Heart left ventricle (tissue), 13 donors: ENCODE results near the gene RSPO4.

Experiments used
- CTCF ChIP-seq, 12 donors: fragments of 200-600 bp; sonication (generic) in 4 of 12; IDR thresholded peaks; one replicate each; pipeline versions ENCODE4 v1.5.0 to v1.8.0; 2018 to 2022; ENCODE audit warnings: antibody characterized with exemption in 12 of 12, mild to moderate bottlenecking in 5 of 12
- POLR2A ChIP-seq, 2 donors: fragments of 450-650 bp; IDR thresholded peaks; one replicate each; pipeline ENCODE4 v1.6.1; 2017; ENCODE audit warnings: antibody characterized with exemption in 2 of 2, mild to moderate bottlenecking in 2 of 2, moderate library complexity in 2 of 2
- donor health status: ischemic (EF 13 %, LVEDD 7.1; RV severe dilation, severe dysfunction).
- donor health status: DM: no; HTN: yes; CAD: no.
- donor health status: DM: no; HTN: no; CAD: no.
- donor health status: ischemic (EF 25% LVEDD 6.9; RV normal size, moderate dysfunction).
- donor health status: ischemic (EF 25% LVEDD 5.7; RV mildly dilated, moderate dysfunction).
- donor health status: ischemic (EF 35%, LVEDD 5.7; RV mildly dilated, moderate dysfunction).
- donor health status: nonischemic (EF 11% LVEDD 7.7; RV severe dilation, severe dysfunction).
- donor health status: DM: yes; HTN: yes; CAD: no.
- donor health status: PGD.
- donor health status: ischemic (EF 29% LVEDD 5.4; RV normal size, mild dysfunction).
- donor health status: nonischemic (EF 23%, LVEDD 6.1; RV moderate dilation, normal function).

- TF ChIP-seq CTCF (IDR thresholded peaks at IDR 0.05) = no peak
- TF ChIP-seq POLR2A (IDR thresholded peaks at IDR 0.05) = no peak
These were observed 6.9 kb downstream of the RSPO4 start for GRCh38 chr20:995170-995569.
